ENCODE measurements around the gene CCIN. TPM values are rescaled to one million over a fixed set of nuclear protein-coding genes. Genes with fewer than 3 reads are reported as not detected.

Gene CCIN
- total and polyA plus RNA-seq, 2 of the 13 experiments (the other 11 are each of a cell fraction or from before 2014, with no cell fraction given), result not detected

DNA sequence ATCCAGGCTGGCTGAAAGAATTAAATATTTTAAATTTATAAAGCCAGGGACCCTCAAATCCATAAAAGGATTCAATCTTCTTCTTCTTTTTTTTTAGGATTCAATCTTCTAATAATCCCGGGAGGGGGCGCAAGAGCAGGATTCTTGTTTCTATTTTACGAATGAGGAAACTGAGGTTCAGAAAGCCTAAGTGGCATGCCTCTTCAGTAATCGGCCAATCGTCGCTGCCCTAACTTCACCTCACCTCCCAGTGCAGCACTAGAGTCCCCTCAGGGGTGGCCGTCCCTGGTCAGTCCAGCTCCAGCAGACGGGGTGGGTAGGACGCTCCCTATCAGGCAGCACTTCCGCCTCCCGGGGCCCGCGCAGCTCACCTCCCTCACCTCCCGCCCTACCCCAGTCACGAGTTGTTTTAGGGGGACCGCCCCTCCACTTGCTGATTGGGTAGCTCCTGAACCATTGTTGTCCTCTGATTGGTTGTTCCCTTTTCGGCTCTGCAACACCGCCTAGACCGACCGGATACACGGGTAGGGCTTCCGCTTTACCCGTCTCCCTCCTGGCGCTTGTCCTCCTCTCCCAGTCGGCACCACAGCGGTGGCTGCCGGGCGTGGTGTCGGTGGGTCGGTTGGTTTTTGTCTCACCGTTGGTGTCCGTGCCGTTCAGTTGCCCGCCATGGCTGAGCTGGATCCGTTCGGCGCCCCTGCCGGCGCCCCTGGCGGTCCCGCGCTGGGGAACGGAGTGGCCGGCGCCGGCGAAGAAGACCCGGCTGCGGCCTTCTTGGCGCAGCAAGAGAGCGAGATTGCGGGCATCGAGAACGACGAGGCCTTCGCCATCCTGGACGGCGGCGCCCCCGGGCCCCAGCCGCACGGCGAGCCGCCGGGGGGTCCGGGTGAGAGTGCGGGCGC is 21.5 kb downstream of the CCIN start, which contains the start of gene CLTA (continued):
- TF ChIP-seq, protein P1, sequence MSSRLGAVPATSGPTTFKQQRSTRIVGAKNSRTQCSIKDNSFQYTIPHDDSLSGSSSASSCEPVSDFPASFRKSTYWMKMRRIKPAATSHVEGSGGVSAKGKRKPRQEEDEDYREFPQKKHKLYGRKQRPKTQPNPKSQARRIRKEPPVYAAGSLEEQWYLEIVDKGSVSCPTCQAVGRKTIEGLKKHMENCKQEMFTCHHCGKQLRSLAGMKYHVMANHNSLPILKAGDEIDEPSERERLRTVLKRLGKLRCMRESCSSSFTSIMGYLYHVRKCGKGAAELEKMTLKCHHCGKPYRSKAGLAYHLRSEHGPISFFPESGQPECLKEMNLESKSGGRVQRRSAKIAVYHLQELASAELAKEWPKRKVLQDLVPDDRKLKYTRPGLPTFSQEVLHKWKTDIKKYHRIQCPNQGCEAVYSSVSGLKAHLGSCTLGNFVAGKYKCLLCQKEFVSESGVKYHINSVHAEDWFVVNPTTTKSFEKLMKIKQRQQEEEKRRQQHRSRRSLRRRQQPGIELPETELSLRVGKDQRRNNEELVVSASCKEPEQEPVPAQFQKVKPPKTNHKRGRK (CRISPR knock-in tag; IDR thresholded peaks at IDR 0.05), result 0 out of 2 replicates have a peak, but pooled peaks have one; percentile 19
- TF ChIP-seq ZNF101 (CRISPR knock-in tag; IDR thresholded peaks at IDR 0.05; ENCODE audit: borderline replicate concordance, low read depth) (0 out of 2 replicates have a peak, but pooled peaks have one; percentile 31), TBX2 (CRISPR knock-in tag; IDR thresholded peaks at IDR 0.05; ENCODE audit: borderline replicate concordance) (peak; percentile 39; the same call in 1 of the 2 replicates), HNF4G (IDR thresholded peaks at IDR 0.05; ENCODE audit: borderline replicate concordance, low read depth, low read length) (no peak), HNF4G (CRISPR knock-in tag; IDR thresholded peaks at IDR 0.05; ENCODE audit: borderline replicate concordance, low read depth) (no peak), RXRA (CRISPR knock-in tag; IDR thresholded peaks at IDR 0.05) (peak; percentile 58), ZSCAN25 (CRISPR knock-in tag; IDR thresholded peaks at IDR 0.05) (peak; percentile 62; the same call in 1 of the 2 replicates), ZKSCAN1 (IDR thresholded peaks at IDR 0.05; ENCODE audit: low read length) (no peak), MXD1 (CRISPR knock-in tag; IDR thresholded peaks at IDR 0.05) (peak; percentile 55; the same call in 1 of the 2 replicates), ZNF446 (CRISPR knock-in tag; IDR thresholded peaks at IDR 0.05) (0 out of 2 replicates have a peak, but pooled peaks have one; percentile 60), ZNF883 (CRISPR knock-in tag; IDR thresholded peaks at IDR 0.05; ENCODE audit: not compliant biosample characterization) (peak; percentile 82), SOX13 (IDR thresholded peaks at IDR 0.05) (no peak), SOX13 (CRISPR knock-in tag; conservative IDR thresholded peaks at IDR 0.05 in 1 of 2, IDR thresholded peaks at IDR 0.05 in 1 of 2) (peak in 1 of 2 experiments; percentile 4; a peak in 1 of 4 replicates), GATA4 (IDR thresholded peaks at IDR 0.05; ENCODE audit: borderline replicate concordance, low read depth) (peak; percentile 56; the same call in 1 of the 2 replicates), TOE1 (CRISPR knock-in tag; IDR thresholded peaks at IDR 0.05) (no peak), ATF7 (IDR thresholded peaks at IDR 0.05) (no peak), ATF7 (CRISPR knock-in tag; IDR thresholded peaks at IDR 0.05) (no peak), SIN3A (IDR thresholded peaks at IDR 0.05; ENCODE audit: borderline replicate concordance, low read depth, low read length) (peak; percentile 51; the same call in 1 of the 2 replicates), ZNF790 (CRISPR knock-in tag; IDR thresholded peaks at IDR 0.05; ENCODE audit: borderline replicate concordance) (no peak; the same call in 1 of the 2 replicates), BRD4 (CRISPR knock-in tag; IDR thresholded peaks at IDR 0.05) (peak; percentile 77; the same call in 1 of the 2 replicates), IKZF1 (IDR thresholded peaks at IDR 0.05) (no peak), PHF8 (CRISPR knock-in tag; IDR thresholded peaks at IDR 0.05) (peak; percentile 99), CBX5 (CRISPR knock-in tag; IDR thresholded peaks at IDR 0.05; ENCODE audit: borderline replicate concordance) (peak; percentile 34; the same call in 1 of the 2 replicates)
- TF ChIP-seq, protein P2, sequence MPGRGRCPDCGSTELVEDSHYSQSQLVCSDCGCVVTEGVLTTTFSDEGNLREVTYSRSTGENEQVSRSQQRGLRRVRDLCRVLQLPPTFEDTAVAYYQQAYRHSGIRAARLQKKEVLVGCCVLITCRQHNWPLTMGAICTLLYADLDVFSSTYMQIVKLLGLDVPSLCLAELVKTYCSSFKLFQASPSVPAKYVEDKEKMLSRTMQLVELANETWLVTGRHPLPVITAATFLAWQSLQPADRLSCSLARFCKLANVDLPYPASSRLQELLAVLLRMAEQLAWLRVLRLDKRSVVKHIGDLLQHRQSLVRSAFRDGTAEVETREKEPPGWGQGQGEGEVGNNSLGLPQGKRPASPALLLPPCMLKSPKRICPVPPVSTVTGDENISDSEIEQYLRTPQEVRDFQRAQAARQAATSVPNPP (CRISPR knock-in tag; IDR thresholded peaks at IDR 0.05), result no peak; the same call in 1 of the 2 replicates
- TF ChIP-seq, protein P3, sequence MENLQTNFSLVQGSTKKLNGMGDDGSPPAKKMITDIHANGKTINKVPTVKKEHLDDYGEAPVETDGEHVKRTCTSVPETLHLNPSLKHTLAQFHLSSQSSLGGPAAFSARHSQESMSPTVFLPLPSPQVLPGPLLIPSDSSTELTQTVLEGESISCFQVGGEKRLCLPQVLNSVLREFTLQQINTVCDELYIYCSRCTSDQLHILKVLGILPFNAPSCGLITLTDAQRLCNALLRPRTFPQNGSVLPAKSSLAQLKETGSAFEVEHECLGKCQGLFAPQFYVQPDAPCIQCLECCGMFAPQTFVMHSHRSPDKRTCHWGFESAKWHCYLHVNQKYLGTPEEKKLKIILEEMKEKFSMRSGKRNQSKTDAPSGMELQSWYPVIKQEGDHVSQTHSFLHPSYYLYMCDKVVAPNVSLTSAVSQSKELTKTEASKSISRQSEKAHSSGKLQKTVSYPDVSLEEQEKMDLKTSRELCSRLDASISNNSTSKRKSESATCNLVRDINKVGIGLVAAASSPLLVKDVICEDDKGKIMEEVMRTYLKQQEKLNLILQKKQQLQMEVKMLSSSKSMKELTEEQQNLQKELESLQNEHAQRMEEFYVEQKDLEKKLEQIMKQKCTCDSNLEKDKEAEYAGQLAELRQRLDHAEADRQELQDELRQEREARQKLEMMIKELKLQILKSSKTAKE (CRISPR knock-in tag; IDR thresholded peaks at IDR 0.05; ENCODE audit: borderline replicate concordance), result no peak; the same call in 1 of the 2 replicates

Measured in HepG2 (cell line).